ENCODE measurements around the gene ADD1. TPM values are rescaled to one million over a fixed set of nuclear protein-coding genes. Genes with fewer than 3 reads are reported as not detected.
A peak's percentile ranks its signal among the peaks of the same experiment; 100 is the strongest.

Gene ADD1
- total RNA-seq, 1 donor from 2014 or later = 276 TPM

GRCh38 chr4:2888886-2889285, 45.2 kb downstream of the ADD1 start:
- TF ChIP-seq, protein P1, sequence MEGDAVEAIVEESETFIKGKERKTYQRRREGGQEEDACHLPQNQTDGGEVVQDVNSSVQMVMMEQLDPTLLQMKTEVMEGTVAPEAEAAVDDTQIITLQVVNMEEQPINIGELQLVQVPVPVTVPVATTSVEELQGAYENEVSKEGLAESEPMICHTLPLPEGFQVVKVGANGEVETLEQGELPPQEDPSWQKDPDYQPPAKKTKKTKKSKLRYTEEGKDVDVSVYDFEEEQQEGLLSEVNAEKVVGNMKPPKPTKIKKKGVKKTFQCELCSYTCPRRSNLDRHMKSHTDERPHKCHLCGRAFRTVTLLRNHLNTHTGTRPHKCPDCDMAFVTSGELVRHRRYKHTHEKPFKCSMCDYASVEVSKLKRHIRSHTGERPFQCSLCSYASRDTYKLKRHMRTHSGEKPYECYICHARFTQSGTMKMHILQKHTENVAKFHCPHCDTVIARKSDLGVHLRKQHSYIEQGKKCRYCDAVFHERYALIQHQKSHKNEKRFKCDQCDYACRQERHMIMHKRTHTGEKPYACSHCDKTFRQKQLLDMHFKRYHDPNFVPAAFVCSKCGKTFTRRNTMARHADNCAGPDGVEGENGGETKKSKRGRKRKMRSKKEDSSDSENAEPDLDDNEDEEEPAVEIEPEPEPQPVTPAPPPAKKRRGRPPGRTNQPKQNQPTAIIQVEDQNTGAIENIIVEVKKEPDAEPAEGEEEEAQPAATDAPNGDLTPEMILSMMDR (IDR thresholded peaks at IDR 0.05; ENCODE audit: partially characterized antibody, unreplicated experiment) = no peak
- H3K27ac Mint-ChIP-seq (ENCODE audit: unreplicated experiment) = peak overlapping the region; percentile 52
- peaks cover 3% of the 10 kb centered on the region for H3K9me3 Mint-ChIP-seq (ENCODE audit: unreplicated experiment)
- peaks cover 10% of the 10 kb centered on the region for H3K36me3 Mint-ChIP-seq (ENCODE audit: unreplicated experiment)
- H3K4me3 Mint-ChIP-seq (ENCODE audit: unreplicated experiment) = no peak overlapping the region
- H3K27me3 Mint-ChIP-seq (ENCODE audit: unreplicated experiment) = peaks cover 2% of the 10 kb centered on the region
- H3K4me1 Mint-ChIP-seq (ENCODE audit: low read depth, unreplicated experiment) = peaks cover 23% of the 10 kb centered on the region
- no peak for DNase-seq

DNA sequence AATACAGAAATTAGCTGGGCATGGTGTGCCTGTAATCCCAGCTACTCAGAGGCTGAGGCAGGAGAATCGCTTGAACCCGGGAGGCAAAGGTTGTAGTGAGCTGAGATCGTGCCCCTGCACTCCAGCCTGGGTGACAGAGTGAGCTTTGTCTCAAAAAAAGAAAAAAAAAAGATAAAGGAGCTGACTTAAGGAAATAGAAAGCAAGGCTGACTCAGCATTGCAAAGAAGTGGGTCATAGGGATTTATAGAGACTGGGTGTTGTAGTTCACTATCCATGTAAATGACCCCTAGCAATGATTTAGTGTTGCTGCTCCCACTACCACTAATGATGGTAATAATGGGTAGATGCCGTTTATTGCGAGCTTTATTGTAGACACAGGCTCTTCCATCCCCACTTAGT, 47.6 kb downstream of the ADD1 start:
- TF ChIP-seq, protein P1 (IDR thresholded peaks at IDR 0.05; ENCODE audit: partially characterized antibody, unreplicated experiment) = no peak
- no peaks in the 10 kb centered on the region for H3K27me3 Mint-ChIP-seq (ENCODE audit: unreplicated experiment)
- H3K36me3 Mint-ChIP-seq (ENCODE audit: unreplicated experiment) = peaks cover 10% of the 10 kb centered on the region
- no peak for DNase-seq
- H3K27ac Mint-ChIP-seq (ENCODE audit: unreplicated experiment) = no peak overlapping the region
- no peak overlapping the region for H3K4me3 Mint-ChIP-seq (ENCODE audit: unreplicated experiment)
- peaks cover 15% of the 10 kb centered on the region for H3K4me1 Mint-ChIP-seq (ENCODE audit: low read depth, unreplicated experiment)
- H3K9me3 Mint-ChIP-seq (ENCODE audit: unreplicated experiment) = peaks cover 1% of the 10 kb centered on the region

GRCh38 chr4:2893772-2894171, 50.1 kb downstream of the ADD1 start:
- Mint-ChIP-seq H3K36me3 (ENCODE audit: unreplicated experiment) (peaks cover 7% of the 10 kb centered on the region), H3K27ac (ENCODE audit: unreplicated experiment) (no peak overlapping the region), H3K4me1 (ENCODE audit: low read depth, unreplicated experiment) (peaks cover 3% of the 10 kb centered on the region), H3K27me3 (ENCODE audit: unreplicated experiment) (no peaks in the 10 kb centered on the region), H3K9me3 (ENCODE audit: unreplicated experiment) (peaks cover 3% of the 10 kb centered on the region), H3K4me3 (ENCODE audit: unreplicated experiment) (no peak overlapping the region)
- TF ChIP-seq, protein P1 (IDR thresholded peaks at IDR 0.05; ENCODE audit: partially characterized antibody, unreplicated experiment) = no peak
- DNase-seq = no peak

DNA sequence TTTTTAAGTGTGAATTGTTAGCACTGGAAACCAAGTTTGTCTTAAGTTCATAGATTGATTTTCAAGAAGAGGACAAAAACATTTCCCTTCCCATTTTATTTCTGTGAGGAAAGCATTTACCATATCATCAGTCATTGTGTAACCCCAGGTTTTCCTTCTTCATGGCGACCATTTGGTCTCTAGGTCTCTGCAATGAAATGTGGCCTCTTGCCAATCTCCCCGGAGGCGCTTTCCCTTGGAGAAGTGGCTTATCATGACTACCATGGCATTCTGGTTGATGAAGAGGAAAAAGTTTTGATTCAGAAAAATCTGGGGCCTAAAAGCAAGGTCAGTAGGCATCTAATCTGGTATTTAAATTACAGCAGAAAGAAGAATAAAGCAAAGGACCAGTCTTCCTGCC, 54.4 kb downstream of the ADD1 start:
- Mint-ChIP-seq H3K27ac (ENCODE audit: unreplicated experiment) (no peak overlapping the region), H3K36me3 (ENCODE audit: unreplicated experiment) (peaks cover 5% of the 10 kb centered on the region), H3K4me1 (ENCODE audit: low read depth, unreplicated experiment) (no peaks in the 10 kb centered on the region), H3K27me3 (ENCODE audit: unreplicated experiment) (no peaks in the 10 kb centered on the region), H3K9me3 (ENCODE audit: unreplicated experiment) (peaks cover 5% of the 10 kb centered on the region), H3K4me3 (ENCODE audit: unreplicated experiment) (no peak overlapping the region)
- TF ChIP-seq, protein P1 (IDR thresholded peaks at IDR 0.05; ENCODE audit: partially characterized antibody, unreplicated experiment) = no peak
- no peak for DNase-seq

GRCh38 chr4:2900741-2901140, 57.1 kb downstream of the ADD1 start:
- no peak overlapping the region for H3K4me3 Mint-ChIP-seq (ENCODE audit: unreplicated experiment)
- no peaks in the 10 kb centered on the region for H3K4me1 Mint-ChIP-seq (ENCODE audit: low read depth, unreplicated experiment)
- H3K27ac Mint-ChIP-seq (ENCODE audit: unreplicated experiment) = no peak overlapping the region

More at GRCh38 chr4:2900741-2901140, 57.1 kb downstream of the ADD1 start:
- no peak for DNase-seq
- Mint-ChIP-seq H3K27me3 (ENCODE audit: unreplicated experiment) (no peaks in the 10 kb centered on the region), H3K36me3 (ENCODE audit: unreplicated experiment) (no peaks in the 10 kb centered on the region), H3K9me3 (ENCODE audit: unreplicated experiment) (peaks cover 6% of the 10 kb centered on the region)
- TF ChIP-seq, protein P1 (IDR thresholded peaks at IDR 0.05; ENCODE audit: partially characterized antibody, unreplicated experiment) = no peak
